ENCODE results near the gene TSSC4.

Gene TSSC4

DNA sequence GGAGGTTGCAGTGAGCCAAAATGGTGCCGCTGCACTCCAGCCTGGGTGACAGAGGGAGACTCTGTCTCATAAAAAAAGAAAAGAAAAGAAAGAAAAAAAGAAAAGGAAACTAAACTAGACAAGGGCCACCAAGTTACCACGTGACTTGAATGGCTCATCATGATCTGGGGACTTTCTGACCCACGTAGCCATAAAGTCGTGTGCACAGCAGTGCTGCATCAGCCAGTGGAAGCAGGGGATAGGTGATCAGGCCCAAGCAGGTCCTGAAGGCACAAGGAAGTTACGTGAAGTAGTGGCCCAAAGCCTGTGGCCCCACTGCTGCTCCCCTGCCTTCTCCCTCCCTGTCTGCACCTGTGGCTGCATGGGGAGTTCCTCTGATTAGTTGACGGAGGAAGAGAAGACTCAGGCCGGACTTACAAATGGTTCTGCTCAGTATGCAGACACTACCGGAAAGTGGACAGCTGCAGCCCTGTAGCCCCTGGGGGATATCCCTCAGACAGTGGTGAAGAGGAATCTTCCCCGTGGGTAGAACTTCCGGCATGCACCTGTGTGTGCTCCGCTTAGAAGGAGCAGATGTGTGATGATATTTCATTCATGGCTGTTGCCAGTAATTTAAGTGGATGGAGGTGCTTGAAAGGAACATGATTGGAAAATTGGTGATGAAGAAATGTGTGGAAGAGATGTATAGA is 41.7 kb upstream of the TSSC4 start:
- TF ChIP-seq, protein P1, sequence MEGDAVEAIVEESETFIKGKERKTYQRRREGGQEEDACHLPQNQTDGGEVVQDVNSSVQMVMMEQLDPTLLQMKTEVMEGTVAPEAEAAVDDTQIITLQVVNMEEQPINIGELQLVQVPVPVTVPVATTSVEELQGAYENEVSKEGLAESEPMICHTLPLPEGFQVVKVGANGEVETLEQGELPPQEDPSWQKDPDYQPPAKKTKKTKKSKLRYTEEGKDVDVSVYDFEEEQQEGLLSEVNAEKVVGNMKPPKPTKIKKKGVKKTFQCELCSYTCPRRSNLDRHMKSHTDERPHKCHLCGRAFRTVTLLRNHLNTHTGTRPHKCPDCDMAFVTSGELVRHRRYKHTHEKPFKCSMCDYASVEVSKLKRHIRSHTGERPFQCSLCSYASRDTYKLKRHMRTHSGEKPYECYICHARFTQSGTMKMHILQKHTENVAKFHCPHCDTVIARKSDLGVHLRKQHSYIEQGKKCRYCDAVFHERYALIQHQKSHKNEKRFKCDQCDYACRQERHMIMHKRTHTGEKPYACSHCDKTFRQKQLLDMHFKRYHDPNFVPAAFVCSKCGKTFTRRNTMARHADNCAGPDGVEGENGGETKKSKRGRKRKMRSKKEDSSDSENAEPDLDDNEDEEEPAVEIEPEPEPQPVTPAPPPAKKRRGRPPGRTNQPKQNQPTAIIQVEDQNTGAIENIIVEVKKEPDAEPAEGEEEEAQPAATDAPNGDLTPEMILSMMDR (IDR thresholded peaks at IDR 0.05; ENCODE audit: insufficient read depth, low read length, poor library complexity, severe bottlenecking) = no peak
- no peaks in the 10 kb centered on the region; the same call in 1 of the 2 replicates for H3K27me3 ChIP-seq (replicated peaks; ENCODE audit: control insufficient read depth, insufficient read depth, low read length)
- no peaks in the 10 kb centered on the region for H3K36me3 ChIP-seq (ENCODE audit: control insufficient read depth, insufficient read depth, low read length)
- no peak for DNase-seq (ENCODE audit: extremely low read depth, insufficient read length)
- H3K4me3 ChIP-seq (replicated peaks; ENCODE audit: low read depth, low read length) = no peak overlapping the region

DNA sequence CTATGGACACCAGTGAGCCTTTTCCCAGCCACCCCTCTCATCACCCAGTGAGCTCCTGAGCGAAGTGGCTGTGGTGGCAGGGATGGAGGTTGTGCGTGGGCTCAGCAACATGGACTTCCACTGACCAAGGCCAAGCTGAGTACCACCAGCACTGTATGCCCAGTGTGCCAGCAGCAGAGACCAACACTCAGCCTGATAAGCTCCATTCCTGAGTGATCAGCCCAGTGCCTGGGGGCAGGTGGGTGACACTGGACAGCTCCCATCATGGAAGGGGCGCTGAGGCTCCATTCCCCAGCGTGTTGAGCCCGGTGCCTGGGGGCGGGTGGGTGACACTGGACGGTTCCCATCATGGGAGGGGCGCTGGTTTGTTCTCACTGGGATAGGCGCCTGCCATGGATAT is 41.0 kb upstream of the TSSC4 start:
- TF ChIP-seq, protein P1 (IDR thresholded peaks at IDR 0.05; ENCODE audit: insufficient read depth, low read length, poor library complexity, severe bottlenecking) = no peak
- Histone ChIP-seq H3K36me3 (ENCODE audit: control insufficient read depth, insufficient read depth, low read length) (no peaks in the 10 kb centered on the region), H3K4me3 (replicated peaks; ENCODE audit: low read depth, low read length) (no peak overlapping the region), H3K27me3 (replicated peaks; ENCODE audit: control insufficient read depth, insufficient read depth, low read length) (no peaks in the 10 kb centered on the region; the same call in 1 of the 2 replicates)
- DNase-seq (ENCODE audit: extremely low read depth, insufficient read length) = no peak

DNA sequence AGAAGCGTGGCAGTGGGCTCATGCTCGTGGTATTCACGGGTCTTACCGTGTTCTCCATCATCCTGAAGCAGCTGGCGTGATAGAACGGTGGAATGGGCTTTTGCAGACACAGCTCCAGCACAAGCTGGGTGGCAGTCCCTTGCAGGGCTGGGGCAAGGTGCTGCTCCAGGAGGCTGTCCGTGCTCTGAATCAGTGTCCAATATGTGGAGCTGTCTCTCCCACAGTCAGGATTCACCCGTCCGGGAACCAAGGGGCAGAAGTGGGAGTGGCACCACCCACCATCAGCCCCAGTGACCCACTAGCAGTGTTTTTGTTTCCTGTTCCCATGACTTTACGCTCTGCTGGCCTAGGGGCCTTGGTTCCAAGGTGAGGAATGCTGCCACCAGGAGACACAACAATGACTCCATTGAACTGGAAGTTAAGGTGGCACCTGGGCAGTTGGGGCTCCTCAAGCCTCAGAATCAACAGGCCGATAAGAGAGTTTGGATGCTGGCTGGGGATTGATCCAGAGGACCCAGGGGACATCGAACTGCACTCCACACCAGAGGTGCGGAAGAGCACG is 40.4 kb upstream of the TSSC4 start:
- no peaks in the 10 kb centered on the region for H3K36me3 ChIP-seq (ENCODE audit: control insufficient read depth, insufficient read depth, low read length)
- H3K4me3 ChIP-seq (replicated peaks; ENCODE audit: low read depth, low read length) = no peak overlapping the region
- H3K27me3 ChIP-seq (replicated peaks; ENCODE audit: control insufficient read depth, insufficient read depth, low read length) = no peaks in the 10 kb centered on the region
- TF ChIP-seq, protein P1 (IDR thresholded peaks at IDR 0.05; ENCODE audit: insufficient read depth, low read length, poor library complexity, severe bottlenecking) = no peak
- no peak for DNase-seq (ENCODE audit: extremely low read depth, insufficient read length)

DNA sequence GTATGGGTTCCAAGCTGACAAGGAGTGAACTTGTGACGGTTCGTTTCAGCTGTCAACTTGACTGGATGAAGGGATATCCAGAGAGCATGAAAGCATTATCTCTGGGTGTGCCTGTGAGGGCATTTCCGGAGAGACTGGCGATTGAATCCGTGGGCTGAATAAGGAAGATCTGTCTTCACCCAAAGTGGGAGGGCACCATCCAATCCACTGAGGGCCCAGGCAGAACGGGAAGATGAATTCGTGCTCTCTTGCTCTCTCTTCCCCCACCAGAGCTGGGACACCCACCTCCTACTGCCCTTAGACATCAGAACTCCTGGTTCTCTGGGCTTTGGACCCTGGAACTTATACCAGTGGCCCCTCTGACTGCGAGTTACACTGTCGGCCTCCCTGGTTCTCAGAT is 39.0 kb upstream of the TSSC4 start:
- no peaks in the 10 kb centered on the region for H3K36me3 ChIP-seq (ENCODE audit: control insufficient read depth, insufficient read depth, low read length)
- peaks cover 2% of the 10 kb centered on the region; the same call in 1 of the 2 replicates for H3K27me3 ChIP-seq (replicated peaks; ENCODE audit: control insufficient read depth, insufficient read depth, low read length)
- no peak overlapping the region for H3K4me3 ChIP-seq (replicated peaks; ENCODE audit: low read depth, low read length)
- DNase-seq (ENCODE audit: extremely low read depth, insufficient read length) = no peak
- TF ChIP-seq, protein P1 (IDR thresholded peaks at IDR 0.05; ENCODE audit: insufficient read depth, low read length, poor library complexity, severe bottlenecking) = no peak

DNA sequence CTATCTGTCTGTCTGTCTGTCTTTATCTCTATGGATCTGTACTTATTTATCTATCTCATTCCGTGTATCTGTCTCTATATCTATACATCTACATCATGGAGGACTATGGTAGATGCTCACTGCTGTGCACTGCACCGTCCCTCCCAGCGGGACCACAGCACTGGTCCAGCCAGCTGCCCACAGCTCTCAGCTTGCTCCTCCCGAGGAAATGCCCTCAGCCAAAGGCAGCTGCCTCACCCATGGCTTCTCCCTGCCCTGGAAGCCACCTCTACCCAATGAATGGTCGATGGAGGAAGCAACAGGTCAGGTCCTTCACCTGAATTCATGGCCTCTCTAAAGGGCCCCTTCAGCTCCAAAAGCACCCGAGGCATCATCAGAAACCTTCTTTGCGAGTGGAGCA is 38.1 kb upstream of the TSSC4 start:
- TF ChIP-seq, protein P1 (IDR thresholded peaks at IDR 0.05; ENCODE audit: insufficient read depth, low read length, poor library complexity, severe bottlenecking) = no peak
- DNase-seq (ENCODE audit: extremely low read depth, insufficient read length) = no peak
- no peak overlapping the region for H3K4me3 ChIP-seq (replicated peaks; ENCODE audit: low read depth, low read length)
- H3K27me3 ChIP-seq (replicated peaks; ENCODE audit: control insufficient read depth, insufficient read depth, low read length) = peaks cover 2% of the 10 kb centered on the region; the same call in 1 of the 2 replicates
- H3K36me3 ChIP-seq (ENCODE audit: control insufficient read depth, insufficient read depth, low read length) = no peaks in the 10 kb centered on the region

Measured in GM06990 (cell line).